ENCODE data around the gene GALNT9.
A peak's percentile ranks its signal among the peaks of the same experiment; 100 is the strongest.

The GALNT9 gene

GRCh38 chr12:132166093-132166492 lies 163.3 kb downstream of the GALNT9 start:
- DNase-seq: no peak

DNA sequence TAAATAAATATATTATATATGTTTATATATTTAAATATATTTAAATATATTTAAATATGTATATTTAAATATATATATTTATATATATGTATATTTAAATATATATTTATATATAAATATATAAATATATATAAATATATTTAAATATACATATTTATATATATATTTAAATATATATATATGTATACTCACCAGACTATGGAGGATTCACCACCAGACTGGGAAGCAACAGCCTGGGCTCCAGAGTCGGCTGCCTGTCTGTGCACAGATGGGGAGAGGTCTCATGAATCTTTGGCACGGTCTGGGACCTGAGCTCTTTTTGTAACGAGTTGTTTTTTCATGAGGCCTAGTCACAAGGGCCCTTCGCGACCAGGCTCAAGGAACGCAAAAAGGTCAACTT lies 163.8 kb downstream of the GALNT9 start:
- DNase-seq: no peak

GRCh38 chr12:132164426-132164825 lies 165.0 kb downstream of the GALNT9 start:
- DNase-seq: no peak

DNA sequence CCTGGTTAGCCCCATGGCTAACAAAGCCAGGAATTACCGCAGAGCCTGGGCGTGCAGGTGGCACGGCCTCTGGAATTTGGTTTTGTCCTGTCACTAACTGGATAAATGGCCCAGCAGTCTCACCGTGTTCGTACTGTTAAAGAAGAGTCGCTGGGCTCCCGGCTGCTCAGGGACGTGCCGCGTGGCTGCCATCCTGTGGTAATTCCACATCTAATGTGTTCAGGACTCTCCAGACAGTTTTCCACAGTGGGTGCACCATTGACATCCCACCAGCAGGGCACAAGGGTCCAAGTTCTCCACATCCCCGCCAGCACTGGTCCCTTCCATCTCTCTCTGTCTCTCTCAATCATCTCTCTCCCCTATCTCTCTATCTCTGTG lies 165.5 kb downstream of the GALNT9 start:
- DNase-seq: no peak

DNA sequence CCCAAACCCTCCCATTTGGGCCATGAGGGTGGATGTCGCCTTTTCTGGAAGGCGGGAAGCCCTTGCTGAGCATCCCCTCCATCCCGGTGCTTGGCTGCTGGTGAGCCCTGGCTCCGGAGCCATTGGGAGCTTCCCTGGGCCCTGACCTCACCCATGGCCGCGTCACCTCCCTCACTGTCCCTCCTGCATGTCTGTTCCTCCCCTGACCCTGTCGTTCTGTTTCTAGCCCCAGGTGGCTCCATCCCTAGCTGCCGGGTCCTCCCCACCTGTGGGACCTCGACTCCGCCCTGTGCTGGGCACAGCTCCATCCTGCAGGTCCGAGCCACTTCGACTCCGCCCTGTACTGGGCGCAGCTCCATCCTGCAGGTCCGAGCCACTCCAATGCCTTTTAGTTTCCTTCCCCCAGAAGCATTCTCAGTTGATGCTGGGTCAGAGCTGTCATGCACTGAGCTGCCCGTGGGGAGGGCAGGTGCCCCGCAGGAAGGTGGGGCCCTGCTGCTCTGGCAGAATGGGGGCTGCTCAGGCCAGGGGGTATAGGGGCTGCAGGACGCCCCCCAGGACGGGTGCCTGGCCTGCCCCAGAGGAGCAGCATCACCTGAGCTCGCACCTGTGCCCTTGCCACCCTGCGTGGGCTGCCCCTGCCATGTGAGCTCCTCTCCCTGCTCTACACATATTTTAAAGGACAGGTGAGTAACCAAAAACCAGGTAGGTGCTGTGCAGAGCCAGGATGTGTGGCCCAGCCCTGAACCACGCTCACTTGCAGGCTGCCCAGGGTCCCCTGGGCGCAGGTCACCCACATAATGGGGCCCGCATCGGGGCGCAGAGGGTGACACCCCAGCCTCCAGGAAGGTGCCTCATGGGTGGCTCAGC lies 166.1 kb downstream of the GALNT9 start:
- no peak for DNase-seq

GRCh38 chr12:132162508-132163031 lies 166.8 kb downstream of the GALNT9 start:
- no peak for DNase-seq

DNA sequence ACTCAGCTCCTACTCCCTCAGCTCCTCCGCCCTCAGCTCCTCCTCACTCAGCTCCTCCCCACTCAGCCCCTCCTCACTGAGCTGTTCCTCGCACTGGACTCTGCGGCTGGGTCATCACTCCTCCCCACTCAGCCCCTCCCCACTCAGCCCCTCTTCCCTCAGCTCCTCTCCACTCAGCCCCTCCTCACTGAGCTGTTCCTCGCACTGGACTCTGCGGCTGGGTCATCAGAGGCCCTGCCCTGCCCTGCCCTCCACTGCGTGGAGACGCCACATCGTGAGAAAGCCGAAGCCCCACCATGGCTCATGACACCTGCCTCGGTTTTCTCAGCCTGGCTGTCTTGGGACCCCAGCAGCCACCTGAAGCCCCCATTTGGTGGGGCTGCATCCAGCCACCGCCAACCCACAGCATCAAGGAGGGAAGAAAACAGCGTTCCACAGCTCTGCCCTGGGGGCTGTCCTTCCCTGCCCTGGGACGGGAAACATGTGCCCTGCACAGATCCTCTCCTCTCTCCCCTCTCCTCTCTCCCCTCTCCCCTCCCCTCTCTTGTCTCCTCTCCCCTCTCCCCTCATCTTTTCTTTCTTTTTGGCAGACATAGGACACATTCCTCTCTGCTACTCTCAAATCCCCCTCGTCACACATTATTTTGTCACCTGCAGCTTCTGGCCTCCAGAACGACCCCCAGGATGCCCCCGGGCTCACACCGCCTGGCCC lies 167.4 kb downstream of the GALNT9 start:
- DNase-seq: no peak

- DNase-seq: no peak
These were observed 168.2 kb downstream of the GALNT9 start for GRCh38 chr12:132161036-132161781.

DNA sequence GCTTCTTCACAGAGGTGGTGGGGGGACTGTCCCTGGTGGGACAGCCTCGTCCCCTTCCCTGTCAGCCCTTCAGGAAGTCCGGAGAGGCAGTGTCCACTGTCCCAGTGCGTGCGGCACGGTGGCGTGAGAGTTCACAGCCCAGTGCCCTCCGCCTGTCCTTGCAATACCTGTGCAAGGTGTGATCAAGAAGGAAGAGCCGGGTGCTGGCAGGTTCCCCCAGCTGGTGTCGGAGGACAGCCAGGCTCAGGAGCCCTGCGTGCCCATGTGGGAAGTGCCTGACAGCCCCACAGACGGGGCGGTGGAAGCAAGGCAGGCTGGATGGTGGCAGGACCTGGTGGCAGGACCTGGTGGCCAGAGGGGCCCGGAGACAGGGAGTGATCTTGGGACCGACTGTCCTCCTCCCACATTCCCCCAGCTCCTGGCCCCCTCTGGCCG lies 168.8 kb downstream of the GALNT9 start:
- DNase-seq: no peak

- no peak for DNase-seq
These were observed 169.4 kb downstream of the GALNT9 start for GRCh38 chr12:132160016-132160415.

DNA sequence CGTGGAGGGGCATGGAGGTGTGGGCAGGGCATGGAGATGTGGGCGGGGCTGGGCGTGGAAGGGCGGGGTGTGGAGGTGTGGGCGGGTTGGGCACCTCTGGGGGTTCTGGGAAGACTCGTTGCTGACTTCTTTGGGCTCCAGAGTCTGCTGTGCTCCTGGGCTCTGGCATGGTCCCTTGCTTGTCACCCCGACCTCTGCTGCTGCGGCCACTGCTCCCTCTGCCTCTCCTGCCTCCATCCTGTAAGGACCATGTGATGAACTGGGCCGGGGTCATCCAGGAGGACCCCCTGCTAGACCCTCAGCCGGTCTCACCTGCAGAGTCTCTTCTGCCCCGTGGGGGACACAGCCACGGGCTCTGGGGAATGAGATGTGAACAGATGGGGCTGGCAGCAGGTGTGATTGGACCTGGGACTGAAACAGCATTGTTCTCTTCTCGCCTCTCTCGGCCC lies 169.8 kb downstream of the GALNT9 start:
- DNase-seq: no peak

- no peak for DNase-seq
These were observed 170.5 kb downstream of the GALNT9 start for GRCh38 chr12:132158677-132159554.

DNA sequence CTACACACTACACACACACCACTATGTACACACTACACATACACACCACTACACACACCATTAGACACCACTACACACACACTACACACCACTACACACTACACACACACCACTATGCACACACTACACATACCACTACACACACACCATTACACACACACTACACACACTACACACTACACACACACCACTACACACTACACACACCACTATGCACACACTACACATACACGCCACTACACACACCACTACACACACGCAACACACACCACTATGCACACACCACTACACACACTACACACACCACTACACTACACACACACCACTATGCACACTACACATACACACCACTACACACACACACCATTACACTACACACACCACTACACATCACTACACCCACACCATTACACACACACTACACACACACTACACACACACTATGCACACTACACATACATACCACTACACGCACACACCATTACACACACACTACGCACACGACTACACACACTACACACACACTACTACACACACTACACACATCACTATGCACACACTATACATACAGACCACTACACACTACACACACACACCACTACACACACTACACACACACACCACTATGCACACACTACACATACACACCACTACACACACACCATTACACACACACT lies 171.5 kb downstream of the GALNT9 start:
- DNase-seq: no peak

GRCh38 chr12:132156573-132157325 lies 172.6 kb downstream of the GALNT9 start:
- DNase-seq: no peak

- DNase-seq: no peak
These were observed 173.4 kb downstream of the GALNT9 start for GRCh38 chr12:132155771-132156572.

GRCh38 chr12:132154941-132155770 lies 174.2 kb downstream of the GALNT9 start:
- no peak for DNase-seq

GRCh38 chr12:132154341-132154761 lies 175.0 kb downstream of the GALNT9 start:
- DNase-seq: no peak

DNA sequence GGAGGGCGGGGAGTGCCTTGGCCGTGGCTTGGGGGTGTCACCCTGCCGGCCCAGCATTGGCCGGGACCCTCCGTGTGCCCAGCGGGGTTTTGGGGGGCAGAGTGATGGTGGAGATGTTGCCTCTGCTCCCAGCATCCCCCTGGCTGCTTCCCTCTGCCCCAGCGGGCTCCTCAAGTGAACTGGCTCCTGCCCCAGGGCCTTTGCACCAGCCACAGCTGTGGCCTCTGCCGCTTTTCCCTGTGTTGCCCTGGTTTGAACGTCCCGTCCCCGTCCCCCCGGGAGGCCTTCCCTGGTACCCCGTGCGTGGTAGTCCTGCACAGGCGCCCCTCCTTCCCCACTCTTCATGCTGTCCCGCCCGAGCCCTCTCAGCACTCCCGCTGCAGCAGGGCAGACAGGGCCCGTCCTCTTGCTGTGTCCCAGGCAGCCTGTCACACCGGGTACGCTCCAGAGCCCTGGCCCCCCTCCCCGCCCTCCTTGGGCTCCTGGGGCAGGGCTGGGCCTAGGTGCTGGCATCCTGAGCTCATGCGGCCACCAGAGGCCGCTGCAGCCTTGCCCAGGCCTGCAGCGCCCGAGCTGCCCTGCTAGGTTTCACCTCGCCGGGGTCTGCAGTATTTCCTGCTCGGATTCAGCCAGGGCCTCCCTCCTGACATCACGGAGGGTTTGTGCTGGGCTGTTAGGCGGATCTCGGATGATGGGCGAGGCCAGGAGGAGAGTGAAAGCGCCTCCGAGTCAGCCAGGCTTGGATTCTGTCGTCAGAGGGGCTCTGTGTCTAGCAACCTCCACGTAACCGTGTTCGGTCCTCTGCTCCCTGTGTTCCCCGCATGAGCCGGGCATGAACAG lies 175.7 kb downstream of the GALNT9 start:
- peak; percentile 62 for DNase-seq

Data from activated effector memory CD4-positive, alpha-beta T cell treated with Interleukin-2 at 50 U/mL for 16 hours (primary cell).